ENCODE results near the gene CLDN5.
A peak's percentile ranks its signal among the peaks of the same experiment; 100 is the strongest.

CLDN5 gene

GRCh38 chr22:19529811-19530210 is 5.6 kb upstream of the CLDN5 start:
- Histone ChIP-seq H3K14ac (ENCODE audit: low read length in 2 of 2) (no peak overlapping the region), H3K4ac (ENCODE audit: low read depth in 1 of 2, low read length in 2 of 2) (no peak overlapping the region), H3K27ac (ENCODE audit: low read length, poor library complexity, severe bottlenecking) (no peak overlapping the region), H2BK12ac (ENCODE audit: low read length in 2 of 2) (no peak overlapping the region), H3K23ac (ENCODE audit: low read length in 2 of 2) (no peak overlapping the region), H3K18ac (ENCODE audit: low read depth in 1 of 2, low read length in 2 of 2) (no peak overlapping the region), H4K91ac (ENCODE audit: low read length) (no peak overlapping the region), H4K8ac (ENCODE audit: low read length) (no peak overlapping the region), H3K27me3 (ENCODE audit: control insufficient read depth in 1 of 2, insufficient read depth in 1 of 2, low read length in 2 of 2) (peaks cover 22 to 27% of the 10 kb centered on the region in 2 experiments), H3K4me3 (ENCODE audit: insufficient read depth in 1 of 2, low read depth in 1 of 2, low read length in 2 of 2) (no peak overlapping the region), H2AK5ac (ENCODE audit: low read length, severe bottlenecking) (no peak overlapping the region), H3K4me1 (ENCODE audit: control insufficient read depth, insufficient read depth, low read depth, low read length) (peaks cover 4% of the 10 kb centered on the region), H3K79me1 (replicated peaks; ENCODE audit: low read length, poor library complexity, severe bottlenecking) (no peaks in the 10 kb centered on the region), H3K36me3 (ENCODE audit: control insufficient read depth in 1 of 2, insufficient read depth in 2 of 2, low read depth in 1 of 2, low read length in 2 of 2) (no peaks in the 10 kb centered on the region), H2BK120ac (ENCODE audit: low read depth, low read length) (no peak overlapping the region), H2AFZ (ENCODE audit: low read depth, low read length) (no peak overlapping the region), H2BK5ac (ENCODE audit: low read depth, low read length, poor library complexity, severe bottlenecking) (no peak overlapping the region), H3K9ac (ENCODE audit: low read length) (no peak overlapping the region), H2BK15ac (ENCODE audit: low read depth, poor library complexity, severe bottlenecking) (no peak overlapping the region), H3K4me2 (ENCODE audit: low read length, poor library complexity, severe bottlenecking) (no peak overlapping the region), H3K9me3 (ENCODE audit: control insufficient read depth, low read length) (no peaks in the 10 kb centered on the region)
- DNase-seq, result no peak
- 97% methylated on average over 2 of the region's 4 CpGs for WGBS

- H4K91ac ChIP-seq (ENCODE audit: low read length), result no peak overlapping the region
Observed at GRCh38 chr22:19527861-19528417, 3.7 kb upstream of the CLDN5 start.

GRCh38 chr22:19527321-19527721 is 3.1 kb upstream of the CLDN5 start:
- no peak overlapping the region for H3K4ac ChIP-seq (ENCODE audit: low read depth in 1 of 2, low read length in 2 of 2)
- no peak overlapping the region for H2AFZ ChIP-seq (ENCODE audit: low read depth, low read length)
- H3K9ac ChIP-seq (ENCODE audit: low read length), result no peak overlapping the region
- H2BK5ac ChIP-seq (ENCODE audit: low read depth, low read length, poor library complexity, severe bottlenecking), result no peak overlapping the region
- no peaks in the 10 kb centered on the region for H3K36me3 ChIP-seq (ENCODE audit: control insufficient read depth in 1 of 2, insufficient read depth in 2 of 2, low read depth in 1 of 2, low read length in 2 of 2)
- no peak overlapping the region for H3K4me2 ChIP-seq (ENCODE audit: low read length, poor library complexity, severe bottlenecking)
- WGBS, result 79% methylated on average over 5 of the region's 5 CpGs
- no peak overlapping the region for H4K8ac ChIP-seq (ENCODE audit: low read length)
- no peak overlapping the region for H4K91ac ChIP-seq (ENCODE audit: low read length)
- H3K27me3 ChIP-seq (ENCODE audit: control insufficient read depth in 1 of 2, insufficient read depth in 1 of 2, low read length in 2 of 2), result peaks cover 47% of the 10 kb centered on the region in 2 experiments
- H2BK12ac ChIP-seq (ENCODE audit: low read length in 2 of 2), result no peak overlapping the region
- no peak overlapping the region for H2BK120ac ChIP-seq (ENCODE audit: low read depth, low read length)
- H3K9me3 ChIP-seq (ENCODE audit: control insufficient read depth, low read length), result no peaks in the 10 kb centered on the region
- peak; percentile 1 for DNase-seq
- peaks cover 21% of the 10 kb centered on the region for H3K4me1 ChIP-seq (ENCODE audit: control insufficient read depth, insufficient read depth, low read depth, low read length)
- H3K27ac ChIP-seq (ENCODE audit: low read length, poor library complexity, severe bottlenecking), result no peak overlapping the region
- no peak overlapping the region for H2BK15ac ChIP-seq (ENCODE audit: low read depth, poor library complexity, severe bottlenecking)
- no peak overlapping the region for H3K18ac ChIP-seq (ENCODE audit: low read depth in 1 of 2, low read length in 2 of 2)
- H3K4me3 ChIP-seq (ENCODE audit: insufficient read depth in 1 of 2, low read depth in 1 of 2, low read length in 2 of 2), result no peak overlapping the region
- H3K14ac ChIP-seq (ENCODE audit: low read length in 2 of 2), result no peak overlapping the region
- no peak overlapping the region for H3K23ac ChIP-seq (ENCODE audit: low read length in 2 of 2)
- H3K79me1 ChIP-seq (replicated peaks; ENCODE audit: low read length, poor library complexity, severe bottlenecking), result no peaks in the 10 kb centered on the region
- H2AK5ac ChIP-seq (ENCODE audit: low read length, severe bottlenecking), result no peak overlapping the region

More at GRCh38 chr22:19527861-19528417, 3.7 kb upstream of the CLDN5 start:
- Histone ChIP-seq H3K27me3 (ENCODE audit: control insufficient read depth in 1 of 2, insufficient read depth in 1 of 2, low read length in 2 of 2) (peaks cover 41% of the 10 kb centered on the region in 2 experiments), H3K4ac (ENCODE audit: low read depth in 1 of 2, low read length in 2 of 2) (no peak overlapping the region), H2AFZ (ENCODE audit: low read depth, low read length) (no peak overlapping the region), H3K9ac (ENCODE audit: low read length) (no peak overlapping the region), H3K4me2 (ENCODE audit: low read length, poor library complexity, severe bottlenecking) (no peak overlapping the region), H2BK120ac (ENCODE audit: low read depth, low read length) (no peak overlapping the region), H2BK5ac (ENCODE audit: low read depth, low read length, poor library complexity, severe bottlenecking) (no peak overlapping the region), H3K23ac (ENCODE audit: low read length in 2 of 2) (peak overlapping the region in 1 of 2 experiments; percentile 32), H2AK5ac (ENCODE audit: low read length, severe bottlenecking) (no peak overlapping the region), H3K36me3 (ENCODE audit: control insufficient read depth in 1 of 2, insufficient read depth in 2 of 2, low read depth in 1 of 2, low read length in 2 of 2) (no peaks in the 10 kb centered on the region), H3K79me1 (replicated peaks; ENCODE audit: low read length, poor library complexity, severe bottlenecking) (no peaks in the 10 kb centered on the region), H4K8ac (ENCODE audit: low read length) (no peak overlapping the region), H3K27ac (ENCODE audit: low read length, poor library complexity, severe bottlenecking) (no peak overlapping the region), H3K18ac (ENCODE audit: low read depth in 1 of 2, low read length in 2 of 2) (no peak overlapping the region), H3K9me3 (ENCODE audit: control insufficient read depth, low read length) (no peaks in the 10 kb centered on the region), H3K14ac (ENCODE audit: low read length in 2 of 2) (no peak overlapping the region), H3K4me1 (ENCODE audit: control insufficient read depth, insufficient read depth, low read depth, low read length) (peaks cover 21% of the 10 kb centered on the region), H2BK12ac (ENCODE audit: low read length in 2 of 2) (no peak overlapping the region), H2BK15ac (ENCODE audit: low read depth, poor library complexity, severe bottlenecking) (no peak overlapping the region), H3K4me3 (ENCODE audit: insufficient read depth in 1 of 2, low read depth in 1 of 2, low read length in 2 of 2) (no peak overlapping the region)
- DNase-seq, result peak; percentile 2
- WGBS, result 79% methylated on average over 16 of the region's 17 CpGs

- no peak overlapping the region for H4K8ac ChIP-seq (ENCODE audit: low read length)
- no peak overlapping the region for H3K27ac ChIP-seq (ENCODE audit: low read length, poor library complexity, severe bottlenecking)
- H3K4ac ChIP-seq (ENCODE audit: low read depth in 1 of 2, low read length in 2 of 2), result no peak overlapping the region
- no peaks in the 10 kb centered on the region for H3K36me3 ChIP-seq (ENCODE audit: control insufficient read depth in 1 of 2, insufficient read depth in 2 of 2, low read depth in 1 of 2, low read length in 2 of 2)
- H3K18ac ChIP-seq (ENCODE audit: low read depth in 1 of 2, low read length in 2 of 2), result no peak overlapping the region
- no peak overlapping the region for H3K9ac ChIP-seq (ENCODE audit: low read length)
- H3K4me3 ChIP-seq (ENCODE audit: insufficient read depth in 1 of 2, low read depth in 1 of 2, low read length in 2 of 2), result no peak overlapping the region
- H2BK15ac ChIP-seq (ENCODE audit: low read depth, poor library complexity, severe bottlenecking), result no peak overlapping the region
- no peak overlapping the region for H3K14ac ChIP-seq (ENCODE audit: low read length in 2 of 2)
- H2BK120ac ChIP-seq (ENCODE audit: low read depth, low read length), result no peak overlapping the region
- H3K27me3 ChIP-seq (ENCODE audit: control insufficient read depth in 1 of 2, insufficient read depth in 1 of 2, low read length in 2 of 2), result peaks cover 49 to 52% of the 10 kb centered on the region in 2 experiments
- 79% methylated on average over 7 of the region's 7 CpGs for WGBS
- no peak for DNase-seq
- no peak overlapping the region for H2AFZ ChIP-seq (ENCODE audit: low read depth, low read length)
- H3K9me3 ChIP-seq (ENCODE audit: control insufficient read depth, low read length), result no peaks in the 10 kb centered on the region
- no peak overlapping the region for H2AK5ac ChIP-seq (ENCODE audit: low read length, severe bottlenecking)
- H2BK12ac ChIP-seq (ENCODE audit: low read length in 2 of 2), result no peak overlapping the region
- no peak overlapping the region for H4K91ac ChIP-seq (ENCODE audit: low read length)
- H2BK5ac ChIP-seq (ENCODE audit: low read depth, low read length, poor library complexity, severe bottlenecking), result no peak overlapping the region
- no peak overlapping the region for H3K4me2 ChIP-seq (ENCODE audit: low read length, poor library complexity, severe bottlenecking)
- H3K23ac ChIP-seq (ENCODE audit: low read length in 2 of 2), result no peak overlapping the region
- peaks cover 21% of the 10 kb centered on the region for H3K4me1 ChIP-seq (ENCODE audit: control insufficient read depth, insufficient read depth, low read depth, low read length)
- no peaks in the 10 kb centered on the region for H3K79me1 ChIP-seq (replicated peaks; ENCODE audit: low read length, poor library complexity, severe bottlenecking)
Observed at GRCh38 chr22:19526702-19527111, 2.5 kb upstream of the CLDN5 start.
